ENCODE data around the gene ALKBH7. TPM values are rescaled to one million over a fixed set of nuclear protein-coding genes. Genes with fewer than 3 reads are reported as not detected.
A peak's percentile ranks its signal among the peaks of the same experiment; 100 is the strongest.

ALKBH7 gene
- total and polyA plus RNA-seq, 2 experiments from 2014 or later: 75.4 to 76.1 TPM

- TF ChIP-seq, protein P1, sequence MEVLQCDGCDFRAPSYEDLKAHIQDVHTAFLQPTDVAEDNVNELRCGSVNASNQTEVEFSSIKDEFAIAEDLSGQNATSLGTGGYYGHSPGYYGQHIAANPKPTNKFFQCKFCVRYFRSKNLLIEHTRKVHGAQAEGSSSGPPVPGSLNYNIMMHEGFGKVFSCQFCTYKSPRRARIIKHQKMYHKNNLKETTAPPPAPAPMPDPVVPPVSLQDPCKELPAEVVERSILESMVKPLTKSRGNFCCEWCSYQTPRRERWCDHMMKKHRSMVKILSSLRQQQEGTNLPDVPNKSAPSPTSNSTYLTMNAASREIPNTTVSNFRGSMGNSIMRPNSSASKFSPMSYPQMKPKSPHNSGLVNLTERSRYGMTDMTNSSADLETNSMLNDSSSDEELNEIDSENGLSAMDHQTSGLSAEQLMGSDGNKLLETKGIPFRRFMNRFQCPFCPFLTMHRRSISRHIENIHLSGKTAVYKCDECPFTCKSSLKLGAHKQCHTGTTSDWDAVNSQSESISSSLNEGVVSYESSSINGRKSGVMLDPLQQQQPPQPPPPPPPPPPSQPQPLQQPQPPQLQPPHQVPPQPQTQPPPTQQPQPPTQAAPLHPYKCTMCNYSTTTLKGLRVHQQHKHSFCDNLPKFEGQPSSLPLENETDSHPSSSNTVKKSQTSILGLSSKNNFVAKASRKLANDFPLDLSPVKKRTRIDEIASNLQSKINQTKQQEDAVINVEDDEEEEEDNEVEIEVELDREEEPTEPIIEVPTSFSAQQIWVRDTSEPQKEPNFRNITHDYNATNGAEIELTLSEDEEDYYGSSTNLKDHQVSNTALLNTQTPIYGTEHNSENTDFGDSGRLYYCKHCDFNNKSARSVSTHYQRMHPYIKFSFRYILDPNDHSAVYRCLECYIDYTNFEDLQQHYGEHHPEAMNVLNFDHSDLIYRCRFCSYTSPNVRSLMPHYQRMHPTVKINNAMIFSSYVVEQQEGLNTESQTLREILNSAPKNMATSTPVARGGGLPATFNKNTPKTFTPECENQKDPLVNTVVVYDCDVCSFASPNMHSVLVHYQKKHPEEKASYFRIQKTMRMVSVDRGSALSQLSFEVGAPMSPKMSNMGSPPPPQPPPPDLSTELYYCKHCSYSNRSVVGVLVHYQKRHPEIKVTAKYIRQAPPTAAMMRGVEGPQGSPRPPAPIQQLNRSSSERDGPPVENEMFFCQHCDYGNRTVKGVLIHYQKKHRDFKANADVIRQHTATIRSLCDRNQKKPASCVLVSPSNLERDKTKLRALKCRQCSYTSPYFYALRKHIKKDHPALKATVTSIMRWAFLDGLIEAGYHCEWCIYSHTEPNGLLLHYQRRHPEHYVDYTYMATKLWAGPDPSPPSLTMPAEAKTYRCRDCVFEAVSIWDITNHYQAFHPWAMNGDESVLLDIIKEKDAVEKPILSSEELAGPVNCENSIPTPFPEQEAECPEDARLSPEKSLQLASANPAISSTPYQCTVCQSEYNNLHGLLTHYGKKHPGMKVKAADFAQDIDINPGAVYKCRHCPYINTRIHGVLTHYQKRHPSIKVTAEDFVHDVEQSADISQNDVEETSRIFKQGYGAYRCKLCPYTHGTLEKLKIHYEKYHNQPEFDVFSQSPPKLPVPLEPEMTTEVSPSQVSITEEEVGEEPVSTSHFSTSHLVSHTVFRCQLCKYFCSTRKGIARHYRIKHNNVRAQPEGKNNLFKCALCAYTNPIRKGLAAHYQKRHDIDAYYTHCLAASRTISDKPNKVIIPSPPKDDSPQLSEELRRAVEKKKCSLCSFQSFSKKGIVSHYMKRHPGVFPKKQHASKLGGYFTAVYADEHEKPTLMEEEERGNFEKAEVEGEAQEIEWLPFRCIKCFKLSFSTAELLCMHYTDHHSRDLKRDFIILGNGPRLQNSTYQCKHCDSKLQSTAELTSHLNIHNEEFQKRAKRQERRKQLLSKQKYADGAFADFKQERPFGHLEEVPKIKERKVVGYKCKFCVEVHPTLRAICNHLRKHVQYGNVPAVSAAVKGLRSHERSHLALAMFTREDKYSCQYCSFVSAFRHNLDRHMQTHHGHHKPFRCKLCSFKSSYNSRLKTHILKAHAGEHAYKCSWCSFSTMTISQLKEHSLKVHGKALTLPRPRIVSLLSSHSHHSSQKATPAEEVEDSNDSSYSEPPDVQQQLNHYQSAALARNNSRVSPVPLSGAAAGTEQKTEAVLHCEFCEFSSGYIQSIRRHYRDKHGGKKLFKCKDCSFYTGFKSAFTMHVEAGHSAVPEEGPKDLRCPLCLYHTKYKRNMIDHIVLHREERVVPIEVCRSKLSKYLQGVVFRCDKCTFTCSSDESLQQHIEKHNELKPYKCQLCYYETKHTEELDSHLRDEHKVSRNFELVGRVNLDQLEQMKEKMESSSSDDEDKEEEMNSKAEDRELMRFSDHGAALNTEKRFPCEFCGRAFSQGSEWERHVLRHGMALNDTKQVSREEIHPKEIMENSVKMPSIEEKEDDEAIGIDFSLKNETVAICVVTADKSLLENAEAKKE (CRISPR knock-in tag; IDR thresholded peaks at IDR 0.05): no peak
- TF ChIP-seq EZH2 (IDR thresholded peaks at IDR 0.05; ENCODE audit: low read depth, unreplicated experiment) (no peak), JUNB (IDR thresholded peaks at IDR 0.05; ENCODE audit: unreplicated experiment) (no peak)
Measured at GRCh38 chr19:6413721-6414643, 41.4 kb downstream of the ALKBH7 start (continued).

- Mint-ChIP-seq H3K4me3 (no peak overlapping the region), H3K27me3 (ENCODE audit: insufficient read depth, low read depth, poor library complexity) (peaks cover 10% of the 10 kb centered on the region), H3K36me3 (ENCODE audit: low read depth) (peaks cover 69% of the 10 kb centered on the region), H3K9me3 (no peaks in the 10 kb centered on the region; the same call in 2 of the 3 replicates), H3K4me1 (peaks cover 21% of the 10 kb centered on the region), H3K27ac (no peak overlapping the region)
- Histone ChIP-seq H3F3A (replicated peaks; ENCODE audit: low read depth) (peaks cover 24% of the 10 kb centered on the region), H4K20me1 (replicated peaks; ENCODE audit: insufficient read depth) (peaks cover 19% of the 10 kb centered on the region; the same call in 1 of the 2 replicates), H3K4me1 (ENCODE audit: insufficient read depth) (peaks cover 10% of the 10 kb centered on the region), H3K27ac (ENCODE audit: low read depth) (peak overlapping the region; percentile 94), H3K4me3 (no peak overlapping the region), H3K4me2 (no peak overlapping the region), H2AFZ (no peak overlapping the region), H3K27me3 (ENCODE audit: insufficient read depth) (no peaks in the 10 kb centered on the region), H3K79me2 (replicated peaks; ENCODE audit: insufficient read depth) (peaks cover 19% of the 10 kb centered on the region), H3K9me2 (ENCODE audit: insufficient read depth) (no peaks in the 10 kb centered on the region), H3K36me3 (ENCODE audit: insufficient read depth) (peaks cover 26% of the 10 kb centered on the region)
- peak; percentile 27 for DNase-seq (ENCODE audit: low spot score)
- no peak for ATAC-seq
- no peak for TF ChIP-seq STAT1 (IDR thresholded peaks at IDR 0.05; ENCODE audit: unreplicated experiment)
- TF ChIP-seq REST (IDR thresholded peaks at IDR 0.05; ENCODE audit: unreplicated experiment): no peak
- no peak for TF ChIP-seq EZH2 (IDR thresholded peaks at IDR 0.05; ENCODE audit: low read depth, unreplicated experiment)
- TF ChIP-seq, protein P2, sequence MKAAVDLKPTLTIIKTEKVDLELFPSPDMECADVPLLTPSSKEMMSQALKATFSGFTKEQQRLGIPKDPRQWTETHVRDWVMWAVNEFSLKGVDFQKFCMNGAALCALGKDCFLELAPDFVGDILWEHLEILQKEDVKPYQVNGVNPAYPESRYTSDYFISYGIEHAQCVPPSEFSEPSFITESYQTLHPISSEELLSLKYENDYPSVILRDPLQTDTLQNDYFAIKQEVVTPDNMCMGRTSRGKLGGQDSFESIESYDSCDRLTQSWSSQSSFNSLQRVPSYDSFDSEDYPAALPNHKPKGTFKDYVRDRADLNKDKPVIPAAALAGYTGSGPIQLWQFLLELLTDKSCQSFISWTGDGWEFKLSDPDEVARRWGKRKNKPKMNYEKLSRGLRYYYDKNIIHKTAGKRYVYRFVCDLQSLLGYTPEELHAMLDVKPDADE (IDR thresholded peaks at IDR 0.05): no peak
- no peak for TF ChIP-seq EZH2phosphoT487 (IDR thresholded peaks at IDR 0.05; ENCODE audit: unreplicated experiment)
- TF ChIP-seq ZNF331 (CRISPR knock-in tag; IDR thresholded peaks at IDR 0.05; ENCODE audit: low read depth): no peak
Measured at GRCh38 chr19:6414793-6415590, 42.4 kb downstream of the ALKBH7 start.
